Measurements from ENCODE around the gene CLCN1. TPM values are rescaled to one million over a fixed set of nuclear protein-coding genes. Genes with fewer than 3 reads are reported as not detected.

Gene CLCN1
- total and polyA plus RNA-seq, 2 donors (not counting 3 experiments of a cell fraction or from before 2014, with no cell fraction given), result not detected

DNA sequence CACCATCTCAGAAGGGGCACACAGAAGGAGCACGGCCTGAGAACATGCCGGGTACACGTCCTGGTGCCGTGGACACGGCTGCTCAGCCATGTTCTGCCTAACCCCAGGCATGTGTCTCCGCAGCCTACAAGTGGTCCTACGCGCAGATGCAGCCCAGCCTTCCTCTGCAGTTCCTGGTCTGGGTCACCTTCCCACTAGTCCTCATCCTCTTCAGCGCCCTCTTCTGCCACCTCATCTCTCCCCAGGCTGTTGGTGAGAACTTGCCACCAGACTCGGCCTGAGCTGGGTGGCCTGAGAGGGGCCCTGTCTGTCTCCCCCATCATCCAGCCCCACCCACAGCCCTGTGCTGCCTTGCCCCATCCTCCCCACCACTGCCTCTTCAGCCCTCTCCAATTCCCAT is 5.3 kb downstream of the CLCN1 start:
- CTCF ChIA-PET, result interaction anchor here (2.1 kb wide), 1 partner anchor 22 kb away, joined by 4 read pairs; no protein-coding TSS in a partner anchor
- Histone ChIP-seq H4K20me1 (replicated peaks; ENCODE audit: control insufficient read depth, extremely low read depth, insufficient read depth, low read length) (no peaks in the 10 kb centered on the region), H3K9me1 (replicated peaks; ENCODE audit: control insufficient read depth, extremely low read depth, insufficient read depth, low read length) (no peaks in the 10 kb centered on the region), H3K36me3 (ENCODE audit: control insufficient read depth in 2 of 2, extremely low read depth in 1 of 2, insufficient read depth in 2 of 2, low read length in 2 of 2) (no peaks in the 10 kb centered on the region), H3K9me3 (replicated peaks; ENCODE audit: control insufficient read depth, insufficient read depth, low read length) (no peaks in the 10 kb centered on the region), H3K79me2 (ENCODE audit: control insufficient read depth, insufficient read depth, low read length) (no peaks in the 10 kb centered on the region), H3K9ac (replicated peaks; ENCODE audit: extremely low read depth, insufficient read depth, low read length) (no peak overlapping the region), H3K4me3 (replicated peaks in 1 of 3; ENCODE audit: insufficient read depth in 1 of 3, low read depth in 1 of 3, low read length in 3 of 3) (no peak overlapping the region), H3K27ac (ENCODE audit: insufficient read depth, low read depth, low read length) (no peak overlapping the region), H3K27me3 (ENCODE audit: control insufficient read depth in 2 of 2, insufficient read depth in 2 of 2, low read length in 2 of 2) (no peaks in the 10 kb centered on the region), H3K4me2 (ENCODE audit: insufficient read depth, low read length) (no peak overlapping the region), H2AFZ (ENCODE audit: low read depth, low read length) (no peak overlapping the region), H3K4me1 (ENCODE audit: control insufficient read depth, extremely low read depth, insufficient read depth, low read length) (no peaks in the 10 kb centered on the region)
- DNase-seq (ENCODE audit: low read depth, low spot score) (no peak), FAIRE-seq (no peak)
- no TSS peak for BruUV-seq (replicated peaks)
- no peak for TF ChIP-seq MYC (IDR thresholded peaks at IDR 0.05; ENCODE audit: low read depth, low read length)
- POLR2A ChIA-PET, result no interaction called here
- intact Hi-C loops (cut with micrococcal nuclease) (no loop called here), dilution Hi-C loops (cut with MboI; ENCODE audit: extremely low pct_ligation_motif_present, low sequenced_read_pairs) (no loop called here)

DNA sequence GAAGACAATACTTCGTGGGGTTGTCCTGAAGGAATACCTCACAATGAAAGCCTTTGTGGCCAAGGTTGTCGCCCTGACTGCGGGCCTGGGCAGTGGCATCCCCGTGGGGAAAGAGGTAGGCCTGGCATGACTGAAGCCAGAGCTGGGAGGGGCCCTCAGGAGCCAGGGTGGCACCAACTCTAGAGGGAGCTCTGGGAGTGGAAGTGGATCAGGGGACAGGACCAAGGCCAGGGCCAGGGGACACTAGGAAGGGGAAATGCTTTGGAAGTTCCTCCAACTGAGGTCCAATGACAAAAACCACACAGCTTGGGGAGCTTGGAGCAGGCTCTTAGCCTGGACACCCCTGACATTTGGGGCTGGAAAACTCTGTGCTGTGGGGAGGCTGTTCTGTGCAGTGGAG is 5.8 kb downstream of the CLCN1 start:
- CTCF ChIA-PET, result interaction anchor here (2.1 kb wide), 1 partner anchor 22 kb away, joined by 4 read pairs; no protein-coding TSS in a partner anchor
- no peak for TF ChIP-seq GATA2 (IDR thresholded peaks at IDR 0.05; ENCODE audit: insufficient read depth, insufficient read length, low read depth, low read length)
- no peak for TF ChIP-seq MYC (IDR thresholded peaks at IDR 0.05; ENCODE audit: low read depth, low read length)
- TF ChIP-seq, protein P1, sequence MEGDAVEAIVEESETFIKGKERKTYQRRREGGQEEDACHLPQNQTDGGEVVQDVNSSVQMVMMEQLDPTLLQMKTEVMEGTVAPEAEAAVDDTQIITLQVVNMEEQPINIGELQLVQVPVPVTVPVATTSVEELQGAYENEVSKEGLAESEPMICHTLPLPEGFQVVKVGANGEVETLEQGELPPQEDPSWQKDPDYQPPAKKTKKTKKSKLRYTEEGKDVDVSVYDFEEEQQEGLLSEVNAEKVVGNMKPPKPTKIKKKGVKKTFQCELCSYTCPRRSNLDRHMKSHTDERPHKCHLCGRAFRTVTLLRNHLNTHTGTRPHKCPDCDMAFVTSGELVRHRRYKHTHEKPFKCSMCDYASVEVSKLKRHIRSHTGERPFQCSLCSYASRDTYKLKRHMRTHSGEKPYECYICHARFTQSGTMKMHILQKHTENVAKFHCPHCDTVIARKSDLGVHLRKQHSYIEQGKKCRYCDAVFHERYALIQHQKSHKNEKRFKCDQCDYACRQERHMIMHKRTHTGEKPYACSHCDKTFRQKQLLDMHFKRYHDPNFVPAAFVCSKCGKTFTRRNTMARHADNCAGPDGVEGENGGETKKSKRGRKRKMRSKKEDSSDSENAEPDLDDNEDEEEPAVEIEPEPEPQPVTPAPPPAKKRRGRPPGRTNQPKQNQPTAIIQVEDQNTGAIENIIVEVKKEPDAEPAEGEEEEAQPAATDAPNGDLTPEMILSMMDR (IDR thresholded peaks at IDR 0.05; ENCODE audit: extremely low read depth in 1 of 2, insufficient read depth in 1 of 2, low read depth in 1 of 2, low read length in 2 of 2), result peak in 1 of 2 donors; percentile 3
- Histone ChIP-seq H3K27me3 (ENCODE audit: control insufficient read depth in 2 of 2, insufficient read depth in 2 of 2, low read length in 2 of 2) (no peaks in the 10 kb centered on the region), H3K9ac (replicated peaks; ENCODE audit: extremely low read depth, insufficient read depth, low read length) (no peak overlapping the region), H4K20me1 (replicated peaks; ENCODE audit: control insufficient read depth, extremely low read depth, insufficient read depth, low read length) (no peaks in the 10 kb centered on the region), H3K27ac (ENCODE audit: insufficient read depth, low read depth, low read length) (no peak overlapping the region), H3K4me2 (ENCODE audit: insufficient read depth, low read length) (no peak overlapping the region), H3K79me2 (ENCODE audit: control insufficient read depth, insufficient read depth, low read length) (no peaks in the 10 kb centered on the region), H3K9me3 (replicated peaks; ENCODE audit: control insufficient read depth, insufficient read depth, low read length) (no peaks in the 10 kb centered on the region), H3K36me3 (ENCODE audit: control insufficient read depth in 2 of 2, extremely low read depth in 1 of 2, insufficient read depth in 2 of 2, low read length in 2 of 2) (no peaks in the 10 kb centered on the region), H3K9me1 (replicated peaks; ENCODE audit: control insufficient read depth, extremely low read depth, insufficient read depth, low read length) (no peaks in the 10 kb centered on the region), H3K4me1 (ENCODE audit: control insufficient read depth, extremely low read depth, insufficient read depth, low read length) (no peaks in the 10 kb centered on the region), H2AFZ (ENCODE audit: low read depth, low read length) (no peak overlapping the region), H3K4me3 (replicated peaks in 1 of 3; ENCODE audit: insufficient read depth in 1 of 3, low read depth in 1 of 3, low read length in 3 of 3) (no peak overlapping the region)
- dilution Hi-C loops (cut with MboI; ENCODE audit: extremely low pct_ligation_motif_present, low sequenced_read_pairs), result no loop called here
- intact Hi-C loops (cut with micrococcal nuclease), result no loop called here
- POLR2A ChIA-PET, result no interaction called here
- BruUV-seq (replicated peaks), result no TSS peak
- DNase-seq (ENCODE audit: low read depth, low spot score) (no peak), FAIRE-seq (no peak)
